ENCODE measurements around the gene PARD6A. TPM values are rescaled to one million over a fixed set of nuclear protein-coding genes. Genes with fewer than 3 reads are reported as not detected.

Gene PARD6A
- total RNA-seq, 1 donor from 2014 or later: 4.7 TPM

DNA sequence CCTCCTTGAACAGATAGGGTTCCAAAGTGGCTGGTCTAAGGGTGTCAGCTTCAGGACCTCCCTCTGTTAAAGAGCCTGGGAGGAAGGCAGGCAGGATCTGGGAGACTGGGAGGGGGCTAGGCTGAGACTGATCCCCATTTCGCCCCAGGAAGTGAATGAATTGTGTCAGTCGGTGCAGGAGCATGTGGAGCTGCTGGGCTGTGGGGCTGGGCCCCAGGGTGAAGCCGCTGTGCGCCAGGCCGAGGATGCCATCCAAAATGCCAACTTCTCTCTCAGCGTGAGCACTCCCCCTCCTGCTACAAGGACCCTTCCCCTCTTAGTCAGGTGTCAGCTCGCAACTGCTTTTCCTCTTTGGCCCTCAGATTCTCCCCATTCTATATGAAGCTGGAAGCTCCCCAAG lies 9.7 kb upstream of the PARD6A start:
- no peak for DNase-seq (ENCODE audit: extremely low spot score, unreplicated experiment)
- H3K36me3 Mint-ChIP-seq: peaks cover 3% of the 10 kb centered on the region
- H3K9me3 Mint-ChIP-seq: no peaks in the 10 kb centered on the region
- TF ChIP-seq CTCF (conservative IDR thresholded peaks at IDR 0.05): no peak
- H3K4me1 Mint-ChIP-seq (ENCODE audit: unreplicated experiment): no peaks in the 10 kb centered on the region
- peak overlapping the region; percentile 7 for H3K4me3 Mint-ChIP-seq
- H3K27me3 Mint-ChIP-seq: peaks cover 55% of the 10 kb centered on the region
- H3K27ac Mint-ChIP-seq: no peak overlapping the region

DNA sequence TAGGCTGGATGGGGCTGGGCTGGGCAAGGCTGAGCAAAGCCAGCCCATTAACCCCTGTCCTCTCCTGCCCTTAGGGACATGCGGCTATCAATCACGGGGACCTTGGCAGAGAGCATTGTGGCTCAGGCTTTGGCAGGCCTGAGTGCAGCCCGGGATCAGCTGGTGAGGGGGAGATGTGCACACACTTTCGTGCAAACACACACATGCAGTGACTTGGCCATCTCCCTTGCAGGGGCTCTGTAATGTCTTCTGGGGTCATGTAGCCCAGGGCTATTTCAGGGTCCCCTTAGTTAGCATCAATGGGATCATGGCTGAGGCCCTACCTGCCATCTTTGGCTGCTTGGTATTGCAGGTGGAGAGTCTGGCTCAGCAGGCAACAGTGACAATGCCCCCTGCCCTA lies 8.9 kb upstream of the PARD6A start:
- Mint-ChIP-seq H3K4me1 (ENCODE audit: unreplicated experiment) (no peaks in the 10 kb centered on the region), H3K4me3 (peak overlapping the region; percentile 84), H3K9me3 (no peaks in the 10 kb centered on the region), H3K27me3 (peaks cover 51% of the 10 kb centered on the region), H3K27ac (no peak overlapping the region), H3K36me3 (peaks cover 3% of the 10 kb centered on the region)
- DNase-seq (ENCODE audit: extremely low spot score, unreplicated experiment): no peak
- TF ChIP-seq CTCF (conservative IDR thresholded peaks at IDR 0.05): no peak

GRCh38 chr16:67652578-67653127 lies 8.1 kb upstream of the PARD6A start:
- Mint-ChIP-seq H3K4me3 (peak overlapping the region; percentile 84), H3K9me3 (no peaks in the 10 kb centered on the region), H3K27ac (no peak overlapping the region), H3K27me3 (peaks cover 46% of the 10 kb centered on the region), H3K36me3 (peaks cover 3% of the 10 kb centered on the region), H3K4me1 (ENCODE audit: unreplicated experiment) (no peaks in the 10 kb centered on the region)
- TF ChIP-seq CTCF (conservative IDR thresholded peaks at IDR 0.05): no peak
- DNase-seq (ENCODE audit: extremely low spot score, unreplicated experiment): no peak

DNA sequence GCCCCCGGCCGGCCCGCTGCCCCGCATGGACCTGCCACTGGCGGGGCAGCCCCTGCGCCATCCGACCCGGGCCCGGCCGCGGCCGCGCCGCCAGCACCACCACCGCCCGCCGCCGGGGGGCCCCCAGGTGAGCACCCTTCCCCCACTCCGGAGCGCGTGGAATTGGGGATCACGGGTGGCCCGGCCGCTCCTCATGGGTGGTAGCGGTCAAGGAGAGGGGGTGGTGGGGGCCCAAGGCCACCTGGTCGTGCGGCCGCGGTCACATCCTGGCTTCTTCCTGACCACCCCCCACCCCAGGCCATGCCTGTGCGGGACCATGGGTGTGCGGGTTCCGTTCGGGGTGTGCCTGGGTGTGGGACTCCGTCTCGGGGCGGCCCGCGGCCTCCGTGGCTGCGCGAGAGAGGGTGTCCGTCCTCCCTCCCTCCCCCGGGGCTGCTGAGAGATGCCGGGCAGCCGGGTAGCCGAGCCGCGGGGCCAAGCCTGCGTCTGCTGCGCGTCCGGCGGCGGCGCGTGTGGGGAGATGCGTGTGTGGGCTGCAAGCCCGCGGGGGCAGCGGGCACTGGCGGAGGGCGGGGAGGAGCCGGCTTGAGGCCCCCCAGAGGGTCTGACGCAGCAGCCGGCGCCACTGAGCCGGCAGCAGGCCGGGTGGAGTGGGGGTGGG lies 7.5 kb upstream of the PARD6A start:
- Mint-ChIP-seq H3K36me3 (peaks cover 3% of the 10 kb centered on the region), H3K27me3 (peaks cover 46% of the 10 kb centered on the region), H3K9me3 (no peaks in the 10 kb centered on the region), H3K27ac (no peak overlapping the region), H3K4me3 (peak overlapping the region; percentile 86), H3K4me1 (ENCODE audit: unreplicated experiment) (no peaks in the 10 kb centered on the region)
- DNase-seq (ENCODE audit: extremely low spot score, unreplicated experiment): no peak
- peak; percentile 70 for TF ChIP-seq CTCF (conservative IDR thresholded peaks at IDR 0.05)

GRCh38 chr16:67653789-67654402 lies 6.9 kb upstream of the PARD6A start:
- Mint-ChIP-seq H3K27ac (no peak overlapping the region), H3K27me3 (peaks cover 46% of the 10 kb centered on the region), H3K4me1 (ENCODE audit: unreplicated experiment) (no peaks in the 10 kb centered on the region), H3K9me3 (no peaks in the 10 kb centered on the region), H3K4me3 (peak overlapping the region; percentile 86), H3K36me3 (peaks cover 3% of the 10 kb centered on the region)
- no peak for TF ChIP-seq CTCF (conservative IDR thresholded peaks at IDR 0.05)
- no peak for DNase-seq (ENCODE audit: extremely low spot score, unreplicated experiment)
